ENCODE measurements around the gene KRTAP6-2. TPM values are rescaled to one million over a fixed set of nuclear protein-coding genes. Genes with fewer than 3 reads are reported as not detected.

Gene KRTAP6-2
- total RNA-seq, 1 donor from 2014 or later: not detected

DNA sequence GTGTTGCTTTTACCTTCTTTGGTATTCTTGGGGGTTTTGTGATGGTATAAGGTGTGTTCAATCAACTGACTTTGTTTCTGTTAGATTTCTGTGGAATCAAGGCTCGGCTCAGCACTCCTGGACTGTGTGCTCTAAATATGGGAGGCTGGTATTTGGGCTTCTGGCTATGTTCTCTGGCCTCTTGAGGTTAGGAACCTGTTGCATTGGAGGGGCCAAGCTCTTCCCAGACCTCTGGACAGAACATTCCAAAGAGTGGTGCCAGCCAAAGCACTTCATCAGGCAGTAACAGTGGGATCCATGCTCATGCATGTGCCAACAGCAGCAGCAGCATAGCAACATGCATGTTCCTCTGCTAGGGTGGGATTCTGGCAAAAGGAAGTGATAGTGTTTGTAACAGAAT is 45.9 kb downstream of the KRTAP6-2 start:
- no peaks in the 10 kb centered on the region for H3K27me3 Mint-ChIP-seq
- no peaks in the 10 kb centered on the region for H3K4me1 Mint-ChIP-seq
- no peak overlapping the region for H3K27ac Mint-ChIP-seq
- no peak for DNase-seq
- H3K9me3 Mint-ChIP-seq: no peaks in the 10 kb centered on the region
- no peaks in the 10 kb centered on the region for H3K36me3 Mint-ChIP-seq (ENCODE audit: low read depth)
- no peak overlapping the region for H3K4me3 Mint-ChIP-seq
- intact Hi-C loops (cut with micrococcal nuclease): no loop called here

Other genes starting within 250 kb of the KRTAP6-2 start
- not detected in 2 replicates for gene KRTAP13-2, start 226.6 kb downstream of the KRTAP6-2 start, total RNA-seq
- gene KRTAP13-1, start 202.9 kb downstream of the KRTAP6-2 start, total RNA-seq: not detected in 2 replicates
- gene KRTAP13-3, start 173.0 kb downstream of the KRTAP6-2 start, total RNA-seq: not detected in 2 replicates
- not detected in 2 replicates for gene KRTAP13-4, start 168.7 kb downstream of the KRTAP6-2 start, total RNA-seq
- gene KRTAP15-1, start 158.6 kb downstream of the KRTAP6-2 start, total RNA-seq: not detected in 2 replicates
- not detected in 2 replicates for gene KRTAP19-1, start 118.5 kb downstream of the KRTAP6-2 start, total RNA-seq
- not detected in 2 replicates for gene KRTAP19-2, start 111.5 kb downstream of the KRTAP6-2 start, total RNA-seq
- gene KRTAP19-3, start 106.9 kb downstream of the KRTAP6-2 start, total RNA-seq: not detected in 2 replicates
- gene KRTAP19-4, start 101.7 kb downstream of the KRTAP6-2 start, total RNA-seq: not detected in 2 replicates
- gene KRTAP19-5, start 96.8 kb downstream of the KRTAP6-2 start, total RNA-seq: not detected in 2 replicates
- gene KRTAP19-6, start 57.0 kb downstream of the KRTAP6-2 start, total RNA-seq: not detected in 2 replicates
- gene KRTAP19-7, start 37.6 kb downstream of the KRTAP6-2 start, total RNA-seq: not detected in 2 replicates
- not detected in 2 replicates for gene KRTAP22-2, start 8.5 kb downstream of the KRTAP6-2 start, total RNA-seq
- gene KRTAP6-3, start 6.5 kb downstream of the KRTAP6-2 start, total RNA-seq: not detected in 2 replicates
- gene KRTAP22-1, start 2.2 kb upstream of the KRTAP6-2 start, total RNA-seq: not detected in 2 replicates
- not detected in 2 replicates for gene KRTAP6-1, start 15.0 kb upstream of the KRTAP6-2 start, total RNA-seq
- not detected in 2 replicates for gene KRTAP20-1, start 17.5 kb upstream of the KRTAP6-2 start, total RNA-seq
- gene KRTAP20-4, start 21.7 kb upstream of the KRTAP6-2 start, total RNA-seq: not detected in 2 replicates
- gene KRTAP20-2, start 36.3 kb upstream of the KRTAP6-2 start, total RNA-seq: not detected in 2 replicates
- not detected in 2 replicates for gene KRTAP20-3, start 44.0 kb upstream of the KRTAP6-2 start, total RNA-seq
- gene KRTAP21-3, start 119.9 kb upstream of the KRTAP6-2 start, total RNA-seq: not detected in 2 replicates
- not detected in 2 replicates for gene KRTAP21-2, start 148.4 kb upstream of the KRTAP6-2 start, total RNA-seq
- not detected in 2 replicates for gene KRTAP21-1, start 156.5 kb upstream of the KRTAP6-2 start, total RNA-seq
- not detected in 2 replicates for gene KRTAP8-1, start 214.4 kb upstream of the KRTAP6-2 start, total RNA-seq
- gene KRTAP7-1, start 230.9 kb upstream of the KRTAP6-2 start, total RNA-seq: not detected in 2 replicates

Measured in activated CD4-positive, alpha-beta T cell treated with anti-CD3 and anti-CD28 coated beads, Interleukin-2, amount 10 ng/mL, durations not matched to agents 24 days and 14 days (primary cell).